GM12878 (cell line): ENCODE data around the gene ZNF669. TPM values are rescaled to one million over a fixed set of nuclear protein-coding genes. Genes with fewer than 3 reads are reported as not detected.
A peak's percentile ranks its signal among the peaks of the same experiment; 100 is the strongest.

Source experiments
- BCL11A ChIP-seq: IDR thresholded peaks from 2 replicates; pipeline ENCODE4 v1.6.1; 2011; ENCODE audit warnings: low read depth, low read length
- BHLHE40 ChIP-seq, 2 experiments: fragments of 450-650 bp in 1 of 2; IDR thresholded peaks; 2 replicates each; pipeline ENCODE4 v1.6.1; 2011 to 2017; ENCODE audit warnings: low read depth in 2 of 2, borderline replicate concordance in 1 of 2, improper control_type of control experiment in 1 of 2, low read length in 1 of 2, mild to moderate bottlenecking in 1 of 2
- BRCA1 ChIP-seq: IDR thresholded peaks from 2 replicates; pipeline ENCODE4 v1.6.1; 2011; ENCODE audit warnings: low read depth, low read length, improper control_type of control experiment
- CHD1 ChIP-seq: IDR thresholded peaks from 2 replicates; pipeline ENCODE4 v1.6.1; 2012; ENCODE audit warnings: low read depth, low read length, improper control_type of control experiment
- CHD2 ChIP-seq: IDR thresholded peaks from 2 replicates; pipeline ENCODE4 v1.6.1; 2011; ENCODE audit warnings: low read depth, low read length, improper control_type of control experiment, borderline replicate concordance
- DPF2 ChIP-seq: fragments of 450-650 bp; IDR thresholded peaks from 2 replicates; pipeline ENCODE4 v1.6.1; 2017; ENCODE audit warnings: mild to moderate bottlenecking
- HSF1 ChIP-seq: fragments of 150-350 bp; IDR thresholded peaks from 2 replicates; pipeline ENCODE4 v1.6.1; 2014; ENCODE audit warnings: mild to moderate bottlenecking, low read depth, low read length
- IRF4 ChIP-seq: IDR thresholded peaks from 2 replicates; pipeline ENCODE4 v1.6.1; 2011; ENCODE audit warnings: low read depth, low read length
- KDM1A ChIP-seq: fragments of 200-600 bp; sonication (generic); IDR thresholded peaks from 2 replicates; pipeline ENCODE4 v1.6.1; 2016; ENCODE audit warnings: borderline replicate concordance
- MEF2A ChIP-seq: IDR thresholded peaks from 2 replicates; pipeline ENCODE4 v1.6.1; 2011; ENCODE audit warnings: low read depth, mild to moderate bottlenecking, low read length, moderate library complexity; ENCODE audit not compliant: insufficient read depth
- MEF2B ChIP-seq: fragments of 450-650 bp; IDR thresholded peaks from 2 replicates; pipeline ENCODE4 v1.6.1; 2018; ENCODE audit warnings: mild to moderate bottlenecking, moderate library complexity; ENCODE audit not compliant: partially characterized antibody, poor library complexity, severe bottlenecking
- NR2C2 ChIP-seq: IDR thresholded peaks from 2 replicates; pipeline ENCODE4 v1.6.1; 2011; ENCODE audit warnings: borderline replicate concordance, low read depth; ENCODE audit not compliant: control insufficient read depth, insufficient read length
- PAX8 ChIP-seq: fragments of 450-650 bp; IDR thresholded peaks from 2 replicates; pipeline ENCODE4 v1.6.1; 2017; ENCODE audit warnings: mild to moderate bottlenecking, moderate library complexity
- POLR2A ChIP-seq: IDR thresholded peaks from 2 replicates; pipeline ENCODE4 v1.6.1; 2011; ENCODE audit warnings: low read depth, mild to moderate bottlenecking, low read length
- RELA ChIP-seq: fragments of 450-650 bp; IDR thresholded peaks from 2 replicates; pipeline ENCODE4 v1.8.0; 2014; ENCODE audit warnings: borderline replicate concordance; ENCODE audit not compliant: partially characterized antibody
- SIN3A ChIP-seq: IDR thresholded peaks from 2 replicates; pipeline ENCODE4 v1.6.1; 2012; ENCODE audit warnings: low read depth, low read length, improper control_type of control experiment
- SMAD1 ChIP-seq: fragments of 450-650 bp; IDR thresholded peaks from 2 replicates; pipeline ENCODE4 v1.6.1; 2018; ENCODE audit warnings: mild to moderate bottlenecking, low read depth; ENCODE audit not compliant: partially characterized antibody
- SMARCA5 ChIP-seq: fragments of 450-650 bp; IDR thresholded peaks from 2 replicates; pipeline ENCODE4 v1.6.1; 2017; ENCODE audit warnings: mild to moderate bottlenecking
- SUPT20H ChIP-seq: IDR thresholded peaks from 2 replicates; pipeline ENCODE4 v1.6.1; 2011; ENCODE audit warnings: low read depth, mild to moderate bottlenecking, low read length, moderate library complexity, borderline replicate concordance; ENCODE audit not compliant: control insufficient read depth
- TBL1XR1 ChIP-seq: IDR thresholded peaks from 2 replicates; pipeline ENCODE4 v1.6.1; 2012; ENCODE audit warnings: low read depth, low read length, improper control_type of control experiment
- TCF3 ChIP-seq: IDR thresholded peaks from 2 replicates; pipeline ENCODE4 v1.6.1; 2012; ENCODE audit warnings: low read depth, mild to moderate bottlenecking, low read length, borderline replicate concordance; ENCODE audit not compliant: insufficient read depth
- USF1 ChIP-seq: IDR thresholded peaks from 2 replicates; pipeline ENCODE4 v1.6.1; 2011; ENCODE audit warnings: borderline replicate concordance, low read depth, mild to moderate bottlenecking, moderate library complexity, mixed read lengths, low read length; ENCODE audit not compliant: insufficient read depth; ENCODE audit errors: extremely low read length
- ZBTB11 ChIP-seq: fragments of 450-650 bp; formaldehyde crosslinking; IDR thresholded peaks from 2 replicates; pipeline ENCODE4 v1.5.0; 2022; ENCODE audit warnings: mild to moderate bottlenecking, missing genetic modification characterization
- polyA plus RNA-seq, 11 experiments: library from polyadenylated mRNA; depleted of rRNA in 4 of 11; unstranded in 6 of 11; stranded (reverse) in 5 of 11; fragments of >200 nt; fragmentation: Nextera tagmentation in 4 of 11; fragmentation: Illumina TruSeq in 1 of 11; extraction: Ambion mirVana in 4 of 11; extraction: Trizol in 1 of 11; gene quantifications; 1 replicate in 1 of 11; 2 replicates in 10 of 11; pipeline versions ENCODE4 v1.2.1 to v1.2.3, GENCODE V29; 2011 to 2016; ENCODE audit warnings: inconsistent platforms in 2 of 11, missing spikeins in 2 of 11, low read depth in 1 of 11
- total RNA-seq, 4 experiments: library from RNA; depleted of rRNA in 3 of 4; stranded (reverse); fragments of >200 nt in 3 of 4; fragmentation: Illumina TruSeq in 1 of 4; extraction: Trizol in 1 of 4; gene quantifications; 2 replicates each; pipeline versions ENCODE4 v1.2.1 to v1.2.3, GENCODE V29; 2013 to 2021

ZNF669 gene
- total and polyA plus RNA-seq, 10 of the 15 experiments (the other 5 are each of a cell fraction or from before 2014, with no cell fraction given), result 4.8 to 11.1 (median 5.8) TPM

GRCh38 chr1:247078258-247079140, 25.7 kb downstream of the ZNF669 start, which contains the start of gene ZNF670 (continued):
- TF ChIP-seq SMAD1, result no peak
- peak; percentile 93 for TF ChIP-seq POLR2A
- no peak for TF ChIP-seq CHD2
- no peak for TF ChIP-seq RELA
- no peak for TF ChIP-seq KDM1A
- no peak for TF ChIP-seq ZBTB11
- TF ChIP-seq BRCA1, result no peak
- no peak for TF ChIP-seq MEF2A
- 0 out of 2 replicates have a peak, but pooled peaks have one; percentile 32 for TF ChIP-seq TCF3
- TF ChIP-seq MEF2B, result no peak
- TF ChIP-seq DPF2, result 0 out of 2 replicates have a peak, but pooled peaks have one; percentile 58
- TF ChIP-seq SMARCA5, result no peak
- TF ChIP-seq BCL11A, result no peak
- no peak for TF ChIP-seq USF1
- no peak for TF ChIP-seq TBL1XR1
- TF ChIP-seq SIN3A, result peak; percentile 72
- no peak for TF ChIP-seq SUPT20H
- 0 out of 2 replicates have a peak, but pooled peaks have one; percentile 27 for TF ChIP-seq IRF4
- no peak for TF ChIP-seq NR2C2
- TF ChIP-seq PAX8, result no peak
- no peak for TF ChIP-seq HSF1
- no peak for TF ChIP-seq CHD1
- 0 out of 4 replicates have a peak, but pooled peaks of 1 of the 2 experiments have one; percentile 10 for TF ChIP-seq BHLHE40 (IDR thresholded peaks at IDR 0.05; ENCODE audit: borderline replicate concordance in 1 of 2, low read depth in 2 of 2, low read length in 1 of 2)
